ENCODE measurements around the gene FLII. TPM values are rescaled to one million over a fixed set of nuclear protein-coding genes. Genes with fewer than 3 reads are reported as not detected.

Gene FLII
- total RNA-seq, 1 experiment from 2014 or later, result 169 TPM

DNA sequence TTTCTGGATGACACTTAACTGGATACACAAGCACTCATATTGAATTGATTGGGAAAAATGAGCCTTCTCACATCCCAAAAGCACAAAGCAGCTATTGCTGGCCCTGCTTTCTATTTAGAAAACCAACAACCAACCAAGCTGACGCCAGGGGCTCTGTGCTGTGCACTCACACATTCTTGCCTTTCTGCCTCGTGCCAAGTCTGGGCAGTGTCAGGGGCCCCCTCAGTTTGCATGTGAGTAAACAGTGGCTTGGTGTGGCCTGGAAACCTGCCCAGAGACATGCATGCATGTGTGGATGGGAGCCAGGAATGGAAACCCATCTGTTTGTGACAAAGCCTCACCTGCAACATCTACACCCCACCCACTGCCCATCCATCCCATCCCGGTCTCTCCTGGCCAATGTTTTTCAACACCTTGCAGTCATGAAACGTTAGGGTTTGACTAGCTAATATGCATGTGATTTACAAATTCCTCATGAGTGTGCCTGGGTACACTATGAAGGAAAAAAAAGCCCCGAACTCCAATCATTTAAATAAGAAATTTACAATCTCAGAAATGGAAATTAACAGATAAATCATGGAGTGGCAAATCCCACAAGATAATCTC is 22.3 kb upstream of the FLII start:
- no peaks in the 10 kb centered on the region for H3K27me3 ChIP-seq (replicated peaks; ENCODE audit: insufficient read depth, low read depth, low read length, poor library complexity)
- no peaks in the 10 kb centered on the region for H3K4me1 ChIP-seq (ENCODE audit: insufficient read depth, low read length, poor library complexity, severe bottlenecking)
- no peak overlapping the region for H3K4me3 ChIP-seq (ENCODE audit: low read depth, low read length, poor library complexity, severe bottlenecking)
- peaks cover 84% of the 10 kb centered on the region for H3K36me3 ChIP-seq (ENCODE audit: insufficient read depth, low read length, poor library complexity, severe bottlenecking)
- BruUV-seq (replicated peaks), result no TSS peak
- TF ChIP-seq CTCF (conservative IDR thresholded peaks at IDR 0.05; ENCODE audit: low read depth, low read length) (no peak), EZH2 (IDR thresholded peaks at IDR 0.05; ENCODE audit: borderline replicate concordance, low read depth, low read length, poor library complexity, severe bottlenecking) (no peak)
- no peak for DNase-seq (ENCODE audit: low spot score)
- H3K9me3 ChIP-seq (ENCODE audit: low read depth, low read length, poor library complexity, severe bottlenecking), result no peaks in the 10 kb centered on the region
- POLR2A ChIA-PET (ENCODE audit: low non-redundant PET), result interaction anchor here (0.6 kb wide), 1 partner anchor 63 kb away, joined by 4 read pairs; no protein-coding TSS in a partner anchor
- intact Hi-C loops (cut with micrococcal nuclease; ENCODE audit: unreplicated experiment), result no loop called here
- CTCF ChIA-PET, result no interaction called here
- H3K27ac ChIP-seq (ENCODE audit: low read depth, low read length, poor library complexity, severe bottlenecking), result no peak overlapping the region

DNA sequence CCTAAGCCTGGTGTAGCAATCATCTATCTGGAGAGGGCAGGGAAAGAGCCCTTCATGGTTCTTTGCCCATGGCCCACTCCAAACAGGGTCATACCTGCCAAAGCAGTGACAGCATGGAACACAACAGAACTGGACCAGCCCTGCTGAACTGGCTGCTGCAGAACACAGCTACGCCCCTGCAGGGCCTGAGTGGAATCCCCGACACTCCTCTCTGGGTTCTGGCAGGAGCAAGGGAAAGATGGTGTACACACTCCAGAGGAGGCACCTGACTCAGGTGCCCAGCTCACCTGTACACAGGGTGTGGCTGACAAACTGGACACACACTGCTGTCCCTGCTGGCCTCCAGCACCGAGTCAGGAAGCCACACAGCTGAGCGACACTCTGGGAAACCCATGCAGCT is 21.7 kb upstream of the FLII start:
- no peak overlapping the region for H3K4me3 ChIP-seq (ENCODE audit: low read depth, low read length, poor library complexity, severe bottlenecking)
- no peaks in the 10 kb centered on the region for H3K4me1 ChIP-seq (ENCODE audit: insufficient read depth, low read length, poor library complexity, severe bottlenecking)
- no peaks in the 10 kb centered on the region for H3K9me3 ChIP-seq (ENCODE audit: low read depth, low read length, poor library complexity, severe bottlenecking)
- TF ChIP-seq CTCF (conservative IDR thresholded peaks at IDR 0.05; ENCODE audit: low read depth, low read length) (no peak), EZH2 (IDR thresholded peaks at IDR 0.05; ENCODE audit: borderline replicate concordance, low read depth, low read length, poor library complexity, severe bottlenecking) (no peak)
- POLR2A ChIA-PET (ENCODE audit: low non-redundant PET), result interaction anchor here (0.6 kb wide), 1 partner anchor 64 kb away, joined by 4 read pairs; no protein-coding TSS in a partner anchor
- DNase-seq (ENCODE audit: low spot score), result no peak
- CTCF ChIA-PET, result interaction anchor here (0.6 kb wide), 1 partner anchor 64 kb away, joined by 4 read pairs; no protein-coding TSS in a partner anchor
- H3K27me3 ChIP-seq (replicated peaks; ENCODE audit: insufficient read depth, low read depth, low read length, poor library complexity), result no peaks in the 10 kb centered on the region
- BruUV-seq (replicated peaks), result no TSS peak
- H3K27ac ChIP-seq (ENCODE audit: low read depth, low read length, poor library complexity, severe bottlenecking), result no peak overlapping the region
- intact Hi-C loops (cut with micrococcal nuclease; ENCODE audit: unreplicated experiment), result no loop called here
- peaks cover 79% of the 10 kb centered on the region for H3K36me3 ChIP-seq (ENCODE audit: insufficient read depth, low read length, poor library complexity, severe bottlenecking)

- CTCF ChIA-PET, result no interaction called here
- intact Hi-C loops (cut with micrococcal nuclease; ENCODE audit: unreplicated experiment), result no loop called here
- Histone ChIP-seq H3K27me3 (replicated peaks; ENCODE audit: insufficient read depth, low read depth, low read length, poor library complexity) (no peaks in the 10 kb centered on the region), H3K4me1 (ENCODE audit: insufficient read depth, low read length, poor library complexity, severe bottlenecking) (no peaks in the 10 kb centered on the region), H3K36me3 (ENCODE audit: insufficient read depth, low read length, poor library complexity, severe bottlenecking) (peaks cover 76% of the 10 kb centered on the region), H3K27ac (ENCODE audit: low read depth, low read length, poor library complexity, severe bottlenecking) (no peak overlapping the region), H3K9me3 (ENCODE audit: low read depth, low read length, poor library complexity, severe bottlenecking) (no peaks in the 10 kb centered on the region), H3K4me3 (ENCODE audit: low read depth, low read length, poor library complexity, severe bottlenecking) (no peak overlapping the region)
- no TSS peak for BruUV-seq (replicated peaks)
- POLR2A ChIA-PET (ENCODE audit: low non-redundant PET), result no interaction called here
- no peak for DNase-seq (ENCODE audit: low spot score)
- TF ChIP-seq EZH2 (IDR thresholded peaks at IDR 0.05; ENCODE audit: borderline replicate concordance, low read depth, low read length, poor library complexity, severe bottlenecking), result no peak
- no peak for TF ChIP-seq CTCF (conservative IDR thresholded peaks at IDR 0.05; ENCODE audit: low read depth, low read length)
Observed at GRCh38 chr17:18278867-18279266, 20.3 kb upstream of the FLII start.

Data from A673 (cell line).